GM21576 (cell line): Measurements from ENCODE around the gene PAQR5.
"Not testable (repeated sequence)": the region's sequence is repeated elsewhere in the genome, so short reads cannot be mapped to it uniquely, and the experiment has no call there.

Source experiments
- ATAC-seq: cut with Tn5 transposase; IDR thresholded peaks from one replicate; pipeline ENCODE4 v1.9.1; 2021; ENCODE audit warnings: mild to moderate bottlenecking, moderate library complexity; ENCODE audit not compliant: unreplicated experiment

PAQR5 gene

DNA sequence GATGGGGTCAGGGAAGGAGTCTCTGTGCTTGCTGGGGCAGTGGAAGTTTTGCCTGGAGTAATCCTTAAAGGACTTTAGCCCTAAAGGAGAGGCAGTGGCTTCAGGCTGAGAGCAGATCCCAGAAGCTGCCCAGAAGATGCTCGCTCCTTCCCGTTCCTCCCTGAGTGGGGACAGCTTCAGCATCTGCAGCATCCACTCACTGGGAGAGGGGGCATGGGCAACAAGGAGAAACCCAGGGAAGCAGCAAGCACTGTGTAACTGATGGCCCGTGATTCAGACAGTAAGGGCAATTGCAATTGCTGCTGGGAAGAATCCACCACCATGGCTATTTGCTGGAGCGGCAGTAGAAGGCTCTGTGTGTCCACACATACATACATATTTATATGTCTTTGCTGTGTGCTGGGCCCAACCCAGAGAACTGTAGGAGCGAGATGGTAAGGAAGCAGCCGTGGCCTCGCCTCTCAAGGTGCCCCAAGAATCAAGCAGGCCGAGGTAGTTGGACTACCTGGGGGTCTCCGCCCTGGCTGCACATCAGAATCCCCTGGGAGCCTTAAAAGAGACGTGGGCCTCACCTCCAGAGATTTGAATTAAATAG is 5.8 kb upstream of the PAQR5 start:
- no peak for ATAC-seq

DNA sequence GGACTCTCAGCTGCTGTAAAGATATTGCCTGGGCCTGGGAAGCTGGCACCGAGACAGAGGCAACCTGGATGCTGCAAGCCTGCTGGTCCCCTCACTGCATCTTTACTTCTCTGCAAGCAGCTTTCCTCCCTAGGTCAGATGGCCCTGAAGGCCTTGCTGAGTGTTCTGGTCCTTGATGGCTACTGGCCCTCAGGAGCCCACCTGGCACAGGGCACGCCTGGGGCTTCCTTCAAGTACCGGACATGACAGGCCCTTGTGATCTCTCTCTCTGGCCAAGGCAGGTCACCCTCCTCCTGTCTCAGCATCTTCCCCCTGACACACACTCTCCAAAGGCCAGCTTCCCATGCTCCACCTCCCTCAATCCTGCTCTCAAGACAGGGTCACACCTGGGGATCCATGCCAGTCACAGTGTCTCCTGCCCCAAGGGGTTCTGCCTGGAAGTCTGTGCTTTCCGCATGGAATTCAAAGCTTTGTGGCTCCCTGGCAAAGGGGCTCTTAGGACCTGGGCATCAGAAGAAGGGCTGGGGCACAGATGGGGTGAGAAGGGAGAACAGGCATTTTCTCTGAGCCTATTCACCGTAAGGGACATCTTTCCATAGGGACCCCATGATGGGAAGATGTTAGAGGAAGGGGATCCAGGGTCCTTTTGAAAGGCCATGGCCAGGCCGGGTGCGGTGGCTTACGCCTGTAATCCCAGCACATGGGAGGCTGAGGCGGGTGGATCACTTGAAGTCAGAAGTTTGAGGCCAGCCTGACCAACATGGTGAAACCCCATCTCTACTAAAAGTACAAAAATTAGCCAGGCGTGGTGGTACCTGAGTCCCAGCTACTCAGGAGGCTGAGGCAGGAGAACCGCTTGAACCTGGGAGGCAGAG is 4.7 kb upstream of the PAQR5 start:
- ATAC-seq = no peak

DNA sequence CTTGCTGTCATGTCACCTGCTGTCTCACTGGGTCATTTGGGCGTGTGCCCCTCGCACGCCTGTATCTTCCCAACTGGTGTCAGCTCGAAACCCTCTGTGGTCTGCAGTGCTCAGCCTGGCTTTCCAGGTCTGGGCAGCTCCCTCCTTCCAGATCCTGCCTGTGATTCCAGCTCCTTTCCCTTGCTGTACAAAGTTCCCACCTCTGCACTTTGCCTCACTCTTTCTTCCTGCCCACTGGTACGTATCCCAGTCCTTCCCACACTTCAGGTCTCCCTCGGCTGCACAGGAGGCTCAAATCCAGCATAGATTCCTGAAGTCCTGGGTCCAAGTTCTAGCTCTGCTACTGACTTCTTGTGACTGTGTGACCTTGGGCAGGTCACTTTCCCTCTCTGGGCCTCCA is 2.1 kb upstream of the PAQR5 start:
- ATAC-seq = no peak

DNA sequence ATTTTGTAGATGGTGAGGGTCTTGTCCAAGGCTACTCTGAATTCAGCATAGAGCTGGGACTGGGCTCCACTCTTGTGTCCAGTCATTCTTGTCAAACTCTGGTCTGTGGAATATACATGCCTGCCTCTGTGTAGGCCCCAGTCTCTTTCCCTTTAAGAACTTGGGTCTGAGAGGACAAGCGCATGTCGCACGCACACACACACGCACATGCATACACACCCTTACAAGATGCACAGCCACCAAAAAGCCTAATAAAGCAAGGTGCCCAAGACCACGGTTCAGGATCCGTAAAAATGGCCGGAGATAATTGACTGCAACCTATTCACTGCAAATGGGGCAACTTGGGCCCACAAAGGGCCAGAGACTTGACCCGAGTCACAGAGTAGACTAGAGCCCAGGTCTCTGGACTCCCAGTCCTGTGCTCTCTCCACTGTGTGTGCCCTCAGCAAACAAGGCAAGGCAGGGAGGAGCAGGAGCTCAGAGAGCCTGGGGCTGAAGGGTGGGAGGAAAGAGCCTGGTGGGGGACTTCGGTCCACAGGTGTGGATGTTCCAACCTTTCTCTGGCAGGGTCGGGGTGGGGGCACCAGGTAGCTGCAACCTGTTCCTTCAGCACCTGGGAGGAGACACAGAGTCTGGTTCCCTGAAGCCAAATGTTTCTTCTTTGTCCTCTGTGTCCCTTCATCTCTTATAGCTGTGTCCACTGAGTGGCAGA is 914 bp upstream of the PAQR5 start:
- ATAC-seq = no peak

DNA sequence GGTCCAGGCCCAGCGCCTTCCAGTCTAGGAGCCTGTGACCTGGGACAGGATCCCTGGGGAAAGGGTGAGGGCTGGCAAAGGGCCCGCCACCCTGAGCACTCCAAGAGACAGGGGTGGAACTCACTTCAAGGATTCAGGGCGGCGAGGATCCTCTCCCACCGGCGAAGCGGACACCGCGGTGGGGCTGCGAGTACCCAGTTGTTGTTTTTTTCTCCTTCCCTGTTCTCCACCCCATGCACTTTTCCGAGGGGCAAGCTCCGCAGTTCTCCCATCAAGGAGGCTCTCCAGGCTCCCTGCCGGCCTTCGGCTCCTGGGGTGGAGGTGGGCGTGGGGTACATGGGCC is 387 bp upstream of the PAQR5 start:
- no peak for ATAC-seq

DNA sequence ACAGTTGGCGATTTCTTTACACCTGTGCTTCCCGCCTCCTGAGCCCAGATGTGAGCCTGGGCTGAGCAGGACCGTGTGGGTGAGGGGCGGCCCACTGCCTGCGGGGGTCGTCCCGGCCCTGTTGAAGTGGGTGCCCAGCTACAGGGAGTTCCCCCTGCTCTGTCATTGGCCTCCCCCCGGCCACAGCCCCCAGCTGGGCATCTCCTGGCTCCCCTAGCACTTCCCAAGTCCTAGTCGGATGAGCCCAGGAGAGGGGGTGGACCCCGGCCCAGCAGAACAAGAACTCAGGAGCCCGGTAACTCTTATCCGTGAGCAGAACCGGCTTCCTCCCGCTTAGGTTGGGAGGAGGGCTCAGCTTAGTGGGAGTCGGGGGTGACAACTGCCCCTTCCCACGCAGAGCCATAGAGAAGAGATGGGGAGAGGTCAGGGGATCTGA is 757 bp downstream of the PAQR5 start:
- ATAC-seq = no peak

DNA sequence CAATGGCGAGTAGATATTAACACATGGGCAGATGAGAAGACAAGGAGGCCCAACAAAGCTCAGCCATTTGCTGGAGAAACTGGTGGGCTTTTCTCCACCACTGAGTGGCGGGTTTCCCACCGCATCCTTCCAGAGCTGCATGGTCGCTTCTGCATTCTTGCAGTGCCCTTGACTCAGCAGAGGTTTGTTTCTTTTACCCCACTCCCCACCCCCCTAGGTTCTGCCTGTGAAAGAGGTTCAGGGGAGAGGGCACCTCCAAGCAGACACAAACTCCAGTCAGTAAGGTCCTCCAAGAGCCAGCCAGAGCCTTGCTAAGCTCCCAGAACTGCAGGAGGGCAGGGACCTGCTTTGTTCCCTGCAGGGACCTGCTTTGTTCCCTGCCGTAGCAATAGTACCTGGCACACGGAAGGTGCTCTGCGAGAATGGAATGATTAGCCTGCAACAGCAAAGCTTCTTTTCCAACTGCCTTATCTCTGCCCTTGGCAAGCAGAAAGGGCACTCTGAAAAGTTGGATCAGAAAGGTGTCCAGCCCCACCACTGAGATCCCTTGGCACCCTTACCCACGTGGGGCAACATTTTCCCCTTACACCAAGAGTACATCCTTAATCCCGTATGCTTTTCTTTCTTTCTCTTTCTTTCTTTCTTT is 1.4 kb downstream of the PAQR5 start:
- no peak for ATAC-seq

DNA sequence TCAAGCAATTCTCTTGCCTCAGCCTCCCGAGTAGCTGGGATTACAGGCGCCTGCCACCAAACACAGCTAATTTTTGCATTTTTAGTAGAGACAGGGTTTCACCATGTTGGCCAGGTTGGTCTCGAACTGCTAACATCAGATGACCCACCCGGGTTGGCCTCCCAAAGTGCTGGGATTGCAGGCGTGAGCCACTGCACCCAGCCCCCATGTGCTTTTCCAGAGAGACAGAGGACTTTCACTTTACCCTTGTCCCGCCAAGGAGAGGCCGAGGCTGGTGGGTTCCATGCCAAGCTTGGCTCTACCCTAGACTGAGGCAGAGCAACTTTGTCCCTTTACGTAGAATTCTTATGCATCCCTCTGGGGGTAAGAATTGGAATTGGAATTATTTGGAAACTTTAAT is 2.4 kb downstream of the PAQR5 start:
- ATAC-seq = not testable (repeated sequence)

DNA sequence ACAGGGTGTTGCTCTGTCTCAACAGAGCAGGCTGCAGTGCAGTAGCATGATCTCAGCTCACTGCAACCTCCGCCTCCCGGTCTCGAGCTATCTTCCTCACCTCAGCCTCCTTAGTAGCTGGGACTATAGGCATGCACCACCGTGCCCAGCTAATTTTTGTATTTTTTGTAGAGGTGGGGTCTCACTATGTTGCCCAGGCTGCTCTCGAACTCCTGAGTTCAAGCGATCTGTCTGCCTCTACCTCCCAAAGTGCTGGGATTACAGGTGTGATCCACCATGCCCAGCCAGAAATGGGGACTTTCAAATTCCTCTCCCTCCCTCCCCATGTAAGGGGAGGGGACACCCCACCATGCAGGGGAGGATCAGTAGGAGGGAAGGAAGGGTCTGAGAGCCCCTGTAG is 3.4 kb downstream of the PAQR5 start:
- not testable (repeated sequence) for ATAC-seq

DNA sequence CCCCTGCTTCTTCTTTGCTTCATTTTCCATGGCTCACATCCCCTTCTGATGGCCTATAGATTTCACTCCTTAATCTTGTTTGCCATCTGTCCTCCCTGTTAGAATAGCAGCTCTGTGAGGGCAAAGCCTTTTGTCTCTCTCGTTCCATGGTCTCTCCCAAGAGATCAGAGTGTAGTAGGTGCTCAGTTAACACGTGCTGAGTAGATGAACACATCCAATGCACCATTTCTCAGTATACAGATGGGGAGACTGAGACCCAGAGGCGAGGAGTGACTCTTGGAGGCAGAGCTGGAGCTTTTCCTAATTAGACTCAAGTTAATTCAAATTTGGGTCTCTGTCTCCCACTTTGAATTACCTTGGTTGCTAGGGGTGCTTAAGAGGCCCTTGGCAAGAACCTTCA is 4.2 kb downstream of the PAQR5 start:
- ATAC-seq = no peak

DNA sequence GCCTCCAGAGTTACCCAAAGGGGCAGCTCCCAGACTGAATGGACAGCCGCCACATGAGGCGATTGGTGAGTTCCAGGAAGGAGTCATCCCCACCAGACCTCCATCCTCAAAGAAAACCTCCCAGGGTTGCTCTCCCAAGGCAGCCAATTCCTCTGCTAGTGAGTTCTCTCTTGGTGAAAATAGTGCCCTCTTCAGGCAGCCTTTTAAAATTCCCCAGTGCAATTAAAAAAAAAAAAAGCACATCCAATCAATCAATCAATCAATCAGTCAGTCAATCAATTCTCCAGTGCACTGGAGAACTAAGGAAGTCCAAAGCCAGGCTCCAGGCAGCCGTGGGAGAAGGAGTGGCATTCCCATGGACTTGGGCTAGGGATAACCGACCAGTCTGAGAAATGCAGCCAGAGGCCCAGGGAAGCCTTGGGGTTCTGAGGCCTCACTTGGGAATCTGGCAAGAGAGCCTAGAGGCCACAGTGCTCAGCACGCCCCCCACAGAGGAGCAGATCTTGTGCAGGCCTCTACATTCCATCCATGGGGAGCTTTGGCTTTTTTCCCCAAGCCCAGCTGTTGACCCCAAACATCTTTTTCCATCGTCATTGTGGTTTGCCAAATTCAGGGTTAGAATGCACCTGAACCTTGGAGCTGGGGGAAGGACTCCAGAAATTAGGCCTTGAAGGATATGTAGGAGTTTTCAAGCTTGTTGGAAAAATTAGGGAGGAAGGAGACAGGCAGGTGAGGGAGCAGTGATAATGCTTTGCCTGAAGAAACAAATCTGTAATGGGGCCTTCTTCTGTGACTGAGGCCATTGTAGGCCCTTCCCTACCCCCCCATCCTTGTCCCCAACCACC is 4.8 kb downstream of the PAQR5 start:
- ATAC-seq = no peak

DNA sequence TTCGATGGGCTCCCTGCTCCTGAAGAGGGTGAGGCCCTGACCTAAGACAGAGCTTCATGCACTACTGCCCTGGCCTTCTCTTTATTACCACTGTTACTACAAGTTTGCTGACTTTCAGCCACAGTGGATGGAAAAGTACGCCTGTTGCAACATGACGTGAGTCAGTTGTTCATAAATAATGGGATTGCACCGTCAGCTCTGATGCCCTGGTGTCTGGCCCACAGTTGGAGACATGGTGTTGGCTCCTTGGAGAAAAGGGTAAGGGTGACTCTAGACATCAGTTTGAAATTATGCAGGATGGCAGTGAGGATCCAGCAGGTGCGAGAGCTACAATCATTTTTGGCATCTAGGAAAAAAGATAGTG is 5.5 kb downstream of the PAQR5 start:
- no peak for ATAC-seq

DNA sequence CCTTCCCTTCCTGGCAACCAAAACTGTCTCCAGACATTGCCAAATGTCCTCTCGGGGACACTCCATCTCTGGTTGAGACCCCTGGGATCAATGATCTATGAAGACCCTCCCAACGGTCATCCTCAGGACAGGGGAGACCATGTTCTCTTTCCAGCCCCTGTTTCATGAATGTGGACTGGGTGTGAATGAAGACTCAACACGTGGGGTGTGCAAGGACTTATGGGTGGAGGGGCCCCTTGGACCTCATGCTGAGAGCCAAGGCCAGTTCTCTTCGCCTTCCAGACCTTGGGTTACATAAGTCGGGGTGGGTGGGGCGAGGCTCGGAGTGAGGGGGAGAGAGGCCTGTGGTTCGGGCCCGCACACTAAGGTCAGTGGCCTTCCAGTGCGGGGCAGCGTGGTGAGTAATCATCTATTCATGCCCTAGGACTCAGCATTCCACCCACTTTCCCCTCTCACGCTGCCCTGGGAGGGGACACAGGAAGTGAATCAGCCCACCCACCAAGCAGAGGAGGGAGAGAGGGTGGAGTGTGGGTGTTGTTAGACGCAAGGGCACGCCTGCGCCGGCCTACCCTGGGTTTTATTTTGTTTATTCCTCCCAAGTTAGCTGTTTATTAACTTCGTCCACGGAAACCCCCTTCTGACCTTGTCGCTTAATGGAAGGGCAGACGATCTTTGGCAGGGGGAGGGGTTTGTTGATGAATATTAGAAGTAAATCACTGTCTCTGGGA is 6.7 kb downstream of the PAQR5 start:
- no peak for ATAC-seq

DNA sequence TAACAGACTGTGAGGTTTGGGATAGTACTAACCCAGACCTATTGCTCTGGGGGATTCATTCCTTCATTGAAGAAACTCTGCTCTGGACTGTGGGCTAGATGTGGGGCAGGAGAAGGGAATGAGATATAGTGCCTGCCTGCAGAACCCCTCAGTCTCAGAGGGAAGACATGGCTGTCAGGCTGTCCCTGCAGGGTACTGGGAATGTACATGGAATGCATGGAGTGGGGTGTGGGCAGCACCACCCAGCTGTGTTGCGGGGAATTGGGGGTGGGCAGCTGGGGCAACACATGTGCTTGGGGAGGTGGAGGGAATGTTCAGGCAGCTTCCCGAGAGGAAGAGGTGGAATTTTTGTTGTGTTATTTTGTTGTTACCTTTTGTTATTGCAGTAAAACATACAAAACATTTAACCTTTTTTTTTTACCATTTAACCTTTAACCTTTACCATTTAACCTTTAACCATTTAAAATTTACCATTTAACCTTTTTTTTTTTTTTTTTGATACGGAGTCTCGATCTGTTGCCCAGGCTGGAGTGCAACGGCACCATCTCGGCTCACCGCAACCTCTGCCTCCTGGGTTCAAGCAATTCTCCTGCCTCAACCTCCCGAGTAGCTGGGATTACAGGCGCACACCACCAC is 7.3 kb downstream of the PAQR5 start:
- ATAC-seq = no peak

DNA sequence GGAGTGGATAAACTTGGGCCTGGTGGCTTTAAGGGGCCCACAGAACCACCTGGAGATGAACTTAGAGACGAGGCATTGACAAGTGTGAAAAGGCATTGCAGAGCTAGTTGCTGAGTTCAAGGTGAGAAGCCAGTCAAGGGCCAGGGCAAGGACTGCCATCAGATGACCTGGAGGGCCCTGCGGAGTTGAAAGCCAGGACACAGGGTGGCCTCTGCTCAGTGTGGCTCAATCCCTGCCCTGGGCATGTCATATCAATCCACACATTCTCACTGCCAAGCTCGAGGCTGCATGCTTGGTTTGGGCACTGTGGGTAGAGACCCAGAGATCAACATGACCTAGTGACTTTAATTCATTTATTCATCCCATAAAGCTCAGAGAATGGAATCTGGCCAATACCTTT is 9.2 kb downstream of the PAQR5 start:
- ATAC-seq = no peak

DNA sequence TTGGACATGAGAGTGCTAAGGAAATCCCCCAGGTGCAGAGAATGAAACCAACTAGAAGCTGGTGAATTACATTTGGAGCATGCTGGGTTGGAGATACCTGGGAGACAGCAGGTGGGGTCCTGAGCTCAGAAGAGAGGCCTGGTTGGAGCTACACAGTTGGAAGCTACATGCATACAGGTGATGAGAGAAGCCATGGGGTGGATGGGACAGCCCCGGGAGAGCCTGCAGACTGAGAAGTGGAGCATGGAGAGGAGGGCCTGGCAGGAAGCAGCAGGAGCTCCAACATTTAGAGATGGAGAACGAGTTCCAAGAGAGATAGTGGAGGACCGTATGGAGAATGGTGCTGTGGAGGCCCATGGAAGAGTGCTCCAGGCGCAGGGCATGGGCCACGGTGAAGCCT is 10.2 kb downstream of the PAQR5 start:
- ATAC-seq = no peak

DNA sequence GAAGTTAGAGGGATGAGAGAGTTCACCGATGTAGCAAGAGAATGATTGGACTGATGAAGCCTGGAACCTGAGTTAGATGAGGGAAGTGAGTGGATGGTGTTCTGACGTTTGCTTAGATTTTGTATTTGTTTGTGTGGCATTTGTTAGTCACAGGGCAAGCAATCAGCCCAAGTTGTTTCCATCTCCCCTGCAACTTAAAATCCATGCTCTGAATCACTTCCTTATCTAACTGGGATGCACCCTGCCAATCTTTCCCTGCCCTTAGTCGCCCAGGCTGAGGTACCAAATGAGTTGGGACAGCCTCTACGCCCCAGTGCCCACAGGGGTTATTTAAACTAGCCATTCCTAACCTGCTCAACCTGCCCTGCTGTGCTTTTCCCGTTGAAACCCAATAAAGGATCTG is 12.6 kb downstream of the PAQR5 start:
- no peak for ATAC-seq

DNA sequence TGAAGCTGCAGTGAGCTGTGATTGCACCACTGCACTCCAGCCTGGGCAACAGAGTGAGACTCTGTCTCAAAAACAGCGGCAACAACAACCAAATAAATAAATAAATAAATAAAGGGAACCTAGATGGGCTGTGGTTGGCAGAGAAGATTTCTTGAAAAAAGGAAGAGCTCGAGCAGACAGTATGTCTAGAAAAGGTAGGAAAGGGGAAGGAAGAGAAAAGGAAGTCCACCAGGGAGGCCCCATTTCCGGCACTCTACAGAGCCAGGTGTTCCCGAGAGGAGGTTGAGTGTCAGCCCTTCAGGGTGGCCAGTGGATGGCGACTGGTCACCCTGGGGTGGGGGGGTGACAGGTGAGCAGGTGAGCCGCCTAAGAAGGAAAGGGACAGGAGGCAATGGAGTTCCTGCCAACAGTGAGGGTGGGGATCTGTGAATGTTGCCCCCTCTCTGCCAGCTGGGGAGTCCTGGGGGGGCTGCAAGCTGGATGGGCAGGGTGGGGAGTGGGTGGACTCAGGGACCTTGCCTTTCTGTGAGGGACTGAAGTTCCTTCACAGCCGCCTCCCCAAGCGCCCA is 14.8 kb downstream of the PAQR5 start:
- ATAC-seq = no peak

DNA sequence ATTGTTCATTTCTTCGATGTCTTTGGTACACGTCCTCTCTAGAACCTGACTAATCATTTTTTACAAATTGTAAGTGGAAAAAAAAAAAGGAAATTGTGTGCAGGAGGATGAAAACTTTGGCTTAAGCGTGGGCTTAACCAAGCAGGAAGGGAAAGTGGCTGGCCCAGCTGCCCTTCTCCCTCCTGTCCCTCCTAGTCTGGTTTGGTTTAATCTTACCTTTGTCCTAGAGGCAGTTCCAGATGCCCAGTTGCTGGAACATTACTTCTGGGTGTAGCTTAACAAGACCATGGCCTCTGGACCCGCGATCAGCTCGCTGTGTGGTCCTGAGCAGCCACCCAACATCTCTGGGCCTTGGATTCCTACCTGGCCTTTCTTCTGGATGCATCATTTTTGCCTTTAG is 15.4 kb downstream of the PAQR5 start:
- no peak for ATAC-seq
